ENCODE data around the gene MUC20. TPM values are rescaled to one million over a fixed set of nuclear protein-coding genes. Genes with fewer than 3 reads are reported as not detected.

The MUC20 gene
- total and polyA plus RNA-seq, 2 of the 8 experiments (the other 6 are each of a cell fraction or from before 2014, with no cell fraction given): 0.24 to 0.26 TPM

GRCh38 chr3:195762611-195763010 is 41.8 kb downstream of the MUC20 start (continued):
- no peak for TF ChIP-seq CHD7 (IDR thresholded peaks at IDR 0.05; ENCODE audit: insufficient replicate concordance, low read length)
- TF ChIP-seq E2F6 (IDR thresholded peaks at IDR 0.05): no peak
- no peak for TF ChIP-seq EGR1 (IDR thresholded peaks at IDR 0.05; ENCODE audit: borderline replicate concordance, low read depth, low read length)
- no peak for TF ChIP-seq SIX5 (IDR thresholded peaks at IDR 0.05; ENCODE audit: low read depth, low read length)
- no peak for TF ChIP-seq CTBP2 (IDR thresholded peaks at IDR 0.05; ENCODE audit: borderline replicate concordance, insufficient read depth, insufficient read length, low read length)
- TF ChIP-seq SUZ12 (IDR thresholded peaks at IDR 0.05; ENCODE audit: low read length): no peak
- TF ChIP-seq SIN3A (conservative IDR thresholded peaks at IDR 0.05 in 1 of 2, IDR thresholded peaks at IDR 0.05 in 1 of 2; ENCODE audit: low read depth in 1 of 2, low read length in 2 of 2): no peak
- no peak for TF ChIP-seq EZH2 (IDR thresholded peaks at IDR 0.05; ENCODE audit: low read depth, low read length, severe bottlenecking)
- TF ChIP-seq SIRT6 (IDR thresholded peaks at IDR 0.05; ENCODE audit: low read length): no peak
- no peak for TF ChIP-seq KDM1A (IDR thresholded peaks at IDR 0.05; ENCODE audit: borderline replicate concordance, low read length)

Data from H1 (cell line).